ENCODE results near the gene TMCO4. TPM values are rescaled to one million over a fixed set of nuclear protein-coding genes. Genes with fewer than 3 reads are reported as not detected.

Gene TMCO4
- total RNA-seq, 1 donor from 2014 or later: 28.7 TPM

GRCh38 chr1:19808351-19808750, 8.6 kb upstream of the TMCO4 start:
- no peaks in the 10 kb centered on the region for H3K36me3 ChIP-seq
- no peaks in the 10 kb centered on the region for H3K27me3 ChIP-seq
- intact Hi-C loops (cut with DNase I): no loop called here
- H3K9me3 ChIP-seq: no peaks in the 10 kb centered on the region
- no peak for TF ChIP-seq CTCF (IDR thresholded peaks at IDR 0.05)
- no peak for TF ChIP-seq POLR2A (IDR thresholded peaks at IDR 0.05)
- TF ChIP-seq POLR2AphosphoS5 (IDR thresholded peaks at IDR 0.05; ENCODE audit: insufficient read depth in 1 of 2, low read depth in 1 of 2): no peak
- no peak overlapping the region for H3K4me3 ChIP-seq
- no peaks in the 10 kb centered on the region for H3K4me1 ChIP-seq
- no peak for DNase-seq (ENCODE audit: extremely low spot score in 2 of 2)
- H3K27ac ChIP-seq: no peak overlapping the region

GRCh38 chr1:19804831-19805251, 5.1 kb upstream of the TMCO4 start:
- no peak for DNase-seq (ENCODE audit: extremely low spot score in 2 of 2)
- no peak for TF ChIP-seq CTCF (IDR thresholded peaks at IDR 0.05)
- no peak for TF ChIP-seq POLR2A (IDR thresholded peaks at IDR 0.05)
- no peak for TF ChIP-seq POLR2AphosphoS5 (IDR thresholded peaks at IDR 0.05; ENCODE audit: insufficient read depth in 1 of 2, low read depth in 1 of 2)
- Histone ChIP-seq H3K36me3 (no peaks in the 10 kb centered on the region), H3K27ac (no peak overlapping the region), H3K9me3 (no peaks in the 10 kb centered on the region), H3K4me1 (peaks cover 8% of the 10 kb centered on the region), H3K27me3 (no peaks in the 10 kb centered on the region), H3K4me3 (no peak overlapping the region)
- intact Hi-C loops (cut with DNase I): no loop called here

- no peak overlapping the region for H3K4me3 ChIP-seq
- no peaks in the 10 kb centered on the region for H3K36me3 ChIP-seq
- H3K4me1 ChIP-seq: peaks cover 14% of the 10 kb centered on the region
- no peak for DNase-seq (ENCODE audit: extremely low spot score in 2 of 2)
- intact Hi-C loops (cut with DNase I): no loop called here
- H3K27ac ChIP-seq: no peak overlapping the region
- H3K9me3 ChIP-seq: no peaks in the 10 kb centered on the region
- H3K27me3 ChIP-seq: no peaks in the 10 kb centered on the region
- TF ChIP-seq CTCF (IDR thresholded peaks at IDR 0.05) (no peak), POLR2AphosphoS5 (IDR thresholded peaks at IDR 0.05; ENCODE audit: insufficient read depth in 1 of 2, low read depth in 1 of 2) (no peak), POLR2A (IDR thresholded peaks at IDR 0.05) (no peak)
These were observed 2.6 kb upstream of the TMCO4 start for GRCh38 chr1:19802269-19802668.

GRCh38 chr1:19800076-19800804, 524 bp upstream of the TMCO4 start:
- Histone ChIP-seq H3K27me3 (no peaks in the 10 kb centered on the region), H3K4me3 (peak overlapping the region; percentile 81), H3K9me3 (no peaks in the 10 kb centered on the region), H3K27ac (peak overlapping the region; percentile 78), H3K4me1 (peaks cover 14% of the 10 kb centered on the region), H3K36me3 (no peaks in the 10 kb centered on the region)
- DNase-seq (ENCODE audit: extremely low spot score in 2 of 2): no peak
- intact Hi-C loops (cut with DNase I): no loop called here
- no peak for TF ChIP-seq CTCF (IDR thresholded peaks at IDR 0.05)
- TF ChIP-seq POLR2AphosphoS5 (IDR thresholded peaks at IDR 0.05; ENCODE audit: insufficient read depth in 1 of 2, low read depth in 1 of 2): peak in 1 of 2 donors; percentile 24

GRCh38 chr1:19798486-19799229, 1.1 kb downstream of the TMCO4 start:
- Histone ChIP-seq H3K9me3 (no peaks in the 10 kb centered on the region), H3K4me1 (peaks cover 14% of the 10 kb centered on the region), H3K36me3 (no peaks in the 10 kb centered on the region), H3K4me3 (peak overlapping the region; percentile 81), H3K27me3 (no peaks in the 10 kb centered on the region), H3K27ac (peak overlapping the region; percentile 78)
- no peak for DNase-seq (ENCODE audit: extremely low spot score in 2 of 2)
- intact Hi-C loops (cut with DNase I): no loop called here
- TF ChIP-seq POLR2A (IDR thresholded peaks at IDR 0.05) (no peak), POLR2AphosphoS5 (IDR thresholded peaks at IDR 0.05; ENCODE audit: insufficient read depth in 1 of 2, low read depth in 1 of 2) (no peak), CTCF (IDR thresholded peaks at IDR 0.05) (no peak)
